WTC11 (cell line): ENCODE results near the gene SPIB. TPM values are rescaled to one million over a fixed set of nuclear protein-coding genes. Genes with fewer than 3 reads are reported as not detected.

Experiments
- ATAC-seq: fragments of 200-7000 bp; cut with Tn5 transposase; 2 replicates; pipeline ENCODE4 v1.10.0; 2021; ENCODE audit warnings: mild to moderate bottlenecking, moderate library complexity
- CTCF ChIA-PET: fragments of 300-600 bp; sonication (Branson Sonifier 250); formaldehyde crosslinking; loops from one replicate; lab custom pipeline; 2021; ENCODE audit warnings: antibody characterized with exemption; lab: Charles Lee
- POLR2A ChIA-PET: fragments of 350-600 bp; sonication (Branson Sonifier 250); formaldehyde crosslinking; loops from one replicate; lab custom pipeline; 2021; ENCODE audit warnings: antibody characterized with exemption; lab: Charles Lee
- DNase-seq: peaks from one replicate; pipeline ENCODE4 v3.0.0; 2021; ENCODE audit warnings: low spot score
- H3K27ac Mint-ChIP-seq: 2 replicates; pipeline ENCODE4 v1.8.0; 2021; ENCODE audit warnings: mixed read lengths
- H3K27me3 Mint-ChIP-seq: 2 replicates; pipeline ENCODE4 v1.8.0; 2021; ENCODE audit warnings: low read depth, mild to moderate bottlenecking, moderate library complexity, mixed read lengths
- H3K36me3 Mint-ChIP-seq: 2 replicates; pipeline ENCODE4 v1.8.0; 2021; ENCODE audit warnings: mixed read lengths
- H3K4me1 Mint-ChIP-seq: 2 replicates; pipeline ENCODE4 v1.8.0; 2022; ENCODE audit warnings: mixed read lengths
- H3K4me3 Mint-ChIP-seq: 2 replicates; pipeline ENCODE4 v1.8.0; 2021; ENCODE audit warnings: mild to moderate bottlenecking, moderate library complexity, mixed read lengths
- H3K9me3 Mint-ChIP-seq: 2 replicates; pipeline ENCODE4 v1.8.0; 2021; ENCODE audit warnings: mixed read lengths
- ATF6 ChIP-seq: sonication (generic); formaldehyde crosslinking; IDR thresholded peaks from 2 replicates; pipeline ENCODE4 v1.8.1; 2023; ENCODE audit warnings: mild to moderate bottlenecking, missing genetic modification reagents
- CDX4 ChIP-seq: fragments of 250-450 bp; sonication (Bioruptor Pico); IDR thresholded peaks from 2 replicates; pipeline ENCODE4 v1.9.0; 2021; ENCODE audit warnings: moderate library complexity, mild to moderate bottlenecking, inconsistent platforms, borderline replicate concordance
- CREB1 ChIP-seq: sonication (generic); formaldehyde crosslinking; IDR thresholded peaks from 2 replicates; pipeline ENCODE4 v1.8.0; 2023; ENCODE audit warnings: mild to moderate bottlenecking, missing genetic modification reagents
- CTCF ChIP-seq: fragments of 200-600 bp; IDR thresholded peaks from 2 replicates; pipeline ENCODE4 v1.8.0; 2022; ENCODE audit warnings: antibody characterized with exemption
- EMX1 ChIP-seq: fragments of 250-450 bp; sonication (Bioruptor Pico); IDR thresholded peaks from 2 replicates; pipeline ENCODE4 v1.8.0; 2021; ENCODE audit warnings: mild to moderate bottlenecking
- FOXK1 ChIP-seq: sonication (generic); formaldehyde crosslinking; IDR thresholded peaks from 2 replicates; pipeline ENCODE4 v1.8.0; 2022; ENCODE audit warnings: mild to moderate bottlenecking, moderate library complexity, missing genetic modification reagents
- GABPB1 ChIP-seq: sonication (generic); formaldehyde crosslinking; IDR thresholded peaks from 2 replicates; pipeline ENCODE4 v1.8.1; 2023; ENCODE audit warnings: mild to moderate bottlenecking, missing genetic modification reagents
- GTF2I ChIP-seq: fragments of 250-450 bp; sonication (Bioruptor Pico); conservative IDR thresholded peaks from 2 replicates; pipeline ENCODE4 v1.4.0; 2021; ENCODE audit warnings: mild to moderate bottlenecking
- HMGA2 ChIP-seq: fragments of 250-450 bp; sonication (Bioruptor Pico); IDR thresholded peaks from 2 replicates; pipeline ENCODE4 v1.4.0; 2021; ENCODE audit warnings: mild to moderate bottlenecking, moderate library complexity
- KAT7 ChIP-seq: sonication (generic); formaldehyde crosslinking; IDR thresholded peaks from 2 replicates; pipeline ENCODE4 v1.8.1; 2023; ENCODE audit warnings: missing genetic modification reagents, mild to moderate bottlenecking, borderline replicate concordance
- MXD4 ChIP-seq: fragments of 250-450 bp; sonication (Bioruptor Pico); IDR thresholded peaks from 2 replicates; pipeline ENCODE4 v1.8.0; 2021; ENCODE audit warnings: mild to moderate bottlenecking, moderate library complexity, borderline replicate concordance
- MYBL2 ChIP-seq: sonication (generic); formaldehyde crosslinking; IDR thresholded peaks from 2 replicates; pipeline ENCODE4 v1.8.1; 2023; ENCODE audit warnings: mild to moderate bottlenecking, moderate library complexity, missing genetic modification reagents
- NFYB ChIP-seq: sonication (generic); formaldehyde crosslinking; conservative IDR thresholded peaks from 2 replicates; pipeline ENCODE4 v1.8.0; 2022; ENCODE audit warnings: low read depth, missing genetic modification reagents
- PREB ChIP-seq: sonication (generic); formaldehyde crosslinking; IDR thresholded peaks from 2 replicates; pipeline ENCODE4 v1.8.1; 2022; ENCODE audit warnings: mild to moderate bottlenecking, missing genetic modification reagents, moderate library complexity, borderline replicate concordance
- SMAD3 ChIP-seq: sonication (generic); formaldehyde crosslinking; IDR thresholded peaks from 2 replicates; pipeline ENCODE4 v1.8.0; 2022; ENCODE audit warnings: missing genetic modification reagents, mild to moderate bottlenecking, borderline replicate concordance
- SMAD4 ChIP-seq: sonication (generic); formaldehyde crosslinking; IDR thresholded peaks from 2 replicates; pipeline ENCODE4 v1.8.0; 2022; ENCODE audit warnings: mild to moderate bottlenecking, missing genetic modification reagents
- ZNF317 ChIP-seq: sonication (generic); formaldehyde crosslinking; IDR thresholded peaks from 2 replicates; pipeline ENCODE4 v1.8.1; 2023; ENCODE audit warnings: low read depth, mild to moderate bottlenecking, moderate library complexity, missing genetic modification reagents, borderline replicate concordance
- ZNF396 ChIP-seq: fragments of 250-450 bp; sonication (Bioruptor Pico); IDR thresholded peaks from 2 replicates; pipeline ENCODE4 v1.8.0; 2021; ENCODE audit warnings: mild to moderate bottlenecking, moderate library complexity, borderline replicate concordance
- total RNA-seq: library from RNA; stranded (reverse); gene quantifications from 3 replicates; pipeline ENCODE4 v1.2.3, GENCODE V29; 2021
- TF ChIP-seq, protein P1 (sequence below): sonication (generic); formaldehyde crosslinking; IDR thresholded peaks from 2 replicates; pipeline ENCODE4 v1.8.1; 2023; ENCODE audit warnings: mild to moderate bottlenecking, missing genetic modification reagents, borderline replicate concordance
- TF ChIP-seq, protein P2 (sequence below): fragments of 250-450 bp; sonication (Bioruptor Pico); IDR thresholded peaks from 2 replicates; pipeline ENCODE4 v1.8.0; 2021; ENCODE audit warnings: mild to moderate bottlenecking
- TF ChIP-seq, protein P3 (sequence below): sonication (generic); formaldehyde crosslinking; conservative IDR thresholded peaks from 2 replicates; pipeline ENCODE4 v1.8.1; 2022; ENCODE audit warnings: mild to moderate bottlenecking, missing genetic modification reagents

Gene SPIB
- total RNA-seq, 1 experiment from 2014 or later, result 4.7 TPM

DNA sequence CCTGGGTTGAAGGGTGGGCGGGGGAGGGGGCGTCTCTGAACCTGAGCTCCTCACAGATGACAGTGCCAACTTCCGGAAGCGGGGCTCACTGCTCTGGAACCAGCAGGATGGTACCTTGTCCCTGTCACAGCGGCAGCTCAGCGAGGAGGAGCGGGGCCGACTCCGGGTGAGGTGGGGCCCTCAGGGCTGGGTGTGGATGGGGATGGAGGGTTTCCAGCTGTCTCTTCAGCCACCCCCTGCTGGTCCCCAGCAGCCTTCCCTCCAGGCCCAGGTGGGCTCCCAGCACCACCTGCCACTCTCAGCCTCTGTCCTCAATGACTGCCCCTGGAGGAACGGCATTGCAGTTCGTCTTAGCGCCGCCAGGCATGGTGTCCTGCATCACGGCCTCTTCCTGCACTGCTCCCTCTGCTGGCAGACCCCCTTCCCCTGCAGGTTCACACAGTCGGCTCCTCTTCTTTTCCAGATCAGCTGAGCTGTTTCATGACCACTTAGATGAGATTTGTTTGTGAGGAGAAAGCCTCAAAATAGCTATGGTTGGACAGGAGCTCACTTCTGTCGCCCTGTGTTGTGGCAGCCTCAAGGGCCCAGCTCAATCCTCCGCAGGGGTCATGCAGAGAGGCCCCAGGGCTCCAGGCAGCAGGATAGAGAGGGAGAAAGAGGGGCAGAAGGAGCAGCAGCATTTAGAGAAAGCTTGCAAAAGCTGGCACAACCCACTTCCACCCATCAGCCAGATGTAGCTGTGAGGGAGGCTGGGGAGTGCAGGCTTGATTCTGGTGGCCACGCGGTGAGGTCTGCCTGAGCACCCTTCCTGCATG, 60.4 kb downstream of the SPIB start:
- Mint-ChIP-seq H3K36me3 (peaks cover 35% of the 10 kb centered on the region), H3K27me3 (no peaks in the 10 kb centered on the region; the same call in 1 of the 2 replicates), H3K4me3 (no peak overlapping the region), H3K27ac (no peak overlapping the region), H3K9me3 (peaks cover 7% of the 10 kb centered on the region; the same call in 1 of the 2 replicates), H3K4me1 (peaks cover 9% of the 10 kb centered on the region)
- ATAC-seq (peak; percentile 18), DNase-seq (peak; percentile 77)
- TF ChIP-seq SMAD4 (CRISPR knock-in tag) (no peak), CTCF (peak; percentile 37; the same call in 1 of the 2 replicates), GABPB1 (CRISPR knock-in tag) (peak; percentile 23; the same call in 1 of the 2 replicates)
- POLR2A ChIA-PET, result no interaction called here
- CTCF ChIA-PET, result interaction anchor here (0.6 to 2.1 kb wide), 21 partner anchors 9 to 1055 kb away, joined by 3 to 20 read pairs (median 4); partner anchors contain the start of genes JOSD2 and POLD1

GRCh38 chr19:50479761-50480251, 61.1 kb downstream of the SPIB start:
- DNase-seq (no peak), ATAC-seq (no peak)
- ChIA-PET POLR2A (no interaction called here), CTCF (interaction anchor here (0.6 to 2.1 kb wide), 17 partner anchors 9 to 218 kb away, joined by 3 to 20 read pairs (median 5); partner anchors contain the start of genes JOSD2 and POLD1)
- H3K4me3 Mint-ChIP-seq, result no peak overlapping the region
- H3K4me1 Mint-ChIP-seq, result peaks cover 9% of the 10 kb centered on the region
- peaks cover 2% of the 10 kb centered on the region for H3K27me3 Mint-ChIP-seq
- H3K36me3 Mint-ChIP-seq, result peaks cover 38% of the 10 kb centered on the region
- no peak overlapping the region for H3K27ac Mint-ChIP-seq
- peaks cover 9% of the 10 kb centered on the region for H3K9me3 Mint-ChIP-seq
- TF ChIP-seq, protein P1, sequence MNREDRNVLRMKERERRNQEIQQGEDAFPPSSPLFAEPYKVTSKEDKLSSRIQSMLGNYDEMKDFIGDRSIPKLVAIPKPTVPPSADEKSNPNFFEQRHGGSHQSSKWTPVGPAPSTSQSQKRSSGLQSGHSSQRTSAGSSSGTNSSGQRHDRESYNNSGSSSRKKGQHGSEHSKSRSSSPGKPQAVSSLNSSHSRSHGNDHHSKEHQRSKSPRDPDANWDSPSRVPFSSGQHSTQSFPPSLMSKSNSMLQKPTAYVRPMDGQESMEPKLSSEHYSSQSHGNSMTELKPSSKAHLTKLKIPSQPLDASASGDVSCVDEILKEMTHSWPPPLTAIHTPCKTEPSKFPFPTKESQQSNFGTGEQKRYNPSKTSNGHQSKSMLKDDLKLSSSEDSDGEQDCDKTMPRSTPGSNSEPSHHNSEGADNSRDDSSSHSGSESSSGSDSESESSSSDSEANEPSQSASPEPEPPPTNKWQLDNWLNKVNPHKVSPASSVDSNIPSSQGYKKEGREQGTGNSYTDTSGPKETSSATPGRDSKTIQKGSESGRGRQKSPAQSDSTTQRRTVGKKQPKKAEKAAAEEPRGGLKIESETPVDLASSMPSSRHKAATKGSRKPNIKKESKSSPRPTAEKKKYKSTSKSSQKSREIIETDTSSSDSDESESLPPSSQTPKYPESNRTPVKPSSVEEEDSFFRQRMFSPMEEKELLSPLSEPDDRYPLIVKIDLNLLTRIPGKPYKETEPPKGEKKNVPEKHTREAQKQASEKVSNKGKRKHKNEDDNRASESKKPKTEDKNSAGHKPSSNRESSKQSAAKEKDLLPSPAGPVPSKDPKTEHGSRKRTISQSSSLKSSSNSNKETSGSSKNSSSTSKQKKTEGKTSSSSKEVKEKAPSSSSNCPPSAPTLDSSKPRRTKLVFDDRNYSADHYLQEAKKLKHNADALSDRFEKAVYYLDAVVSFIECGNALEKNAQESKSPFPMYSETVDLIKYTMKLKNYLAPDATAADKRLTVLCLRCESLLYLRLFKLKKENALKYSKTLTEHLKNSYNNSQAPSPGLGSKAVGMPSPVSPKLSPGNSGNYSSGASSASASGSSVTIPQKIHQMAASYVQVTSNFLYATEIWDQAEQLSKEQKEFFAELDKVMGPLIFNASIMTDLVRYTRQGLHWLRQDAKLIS (CRISPR knock-in tag), result no peak
- no peak for TF ChIP-seq EMX1 (CRISPR knock-in tag)
- no peak for TF ChIP-seq PREB
- TF ChIP-seq ZNF317, result no peak
- TF ChIP-seq NFYB (CRISPR knock-in tag), result no peak
- TF ChIP-seq, protein P2, sequence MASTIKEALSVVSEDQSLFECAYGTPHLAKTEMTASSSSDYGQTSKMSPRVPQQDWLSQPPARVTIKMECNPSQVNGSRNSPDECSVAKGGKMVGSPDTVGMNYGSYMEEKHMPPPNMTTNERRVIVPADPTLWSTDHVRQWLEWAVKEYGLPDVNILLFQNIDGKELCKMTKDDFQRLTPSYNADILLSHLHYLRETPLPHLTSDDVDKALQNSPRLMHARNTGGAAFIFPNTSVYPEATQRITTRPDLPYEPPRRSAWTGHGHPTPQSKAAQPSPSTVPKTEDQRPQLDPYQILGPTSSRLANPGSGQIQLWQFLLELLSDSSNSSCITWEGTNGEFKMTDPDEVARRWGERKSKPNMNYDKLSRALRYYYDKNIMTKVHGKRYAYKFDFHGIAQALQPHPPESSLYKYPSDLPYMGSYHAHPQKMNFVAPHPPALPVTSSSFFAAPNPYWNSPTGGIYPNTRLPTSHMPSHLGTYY, result no peak
- TF ChIP-seq ATF6 (CRISPR knock-in tag), result no peak
- no peak for TF ChIP-seq GTF2I (CRISPR knock-in tag)
- no peak for TF ChIP-seq SMAD3 (CRISPR knock-in tag)
- no peak for TF ChIP-seq CDX4
- TF ChIP-seq CREB1 (CRISPR knock-in tag), result no peak
- TF ChIP-seq KAT7, result no peak
- no peak for TF ChIP-seq HMGA2 (CRISPR knock-in tag)
- TF ChIP-seq, protein P3, sequence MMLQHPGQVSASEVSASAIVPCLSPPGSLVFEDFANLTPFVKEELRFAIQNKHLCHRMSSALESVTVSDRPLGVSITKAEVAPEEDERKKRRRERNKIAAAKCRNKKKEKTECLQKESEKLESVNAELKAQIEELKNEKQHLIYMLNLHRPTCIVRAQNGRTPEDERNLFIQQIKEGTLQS (CRISPR knock-in tag), result no peak
- no peak for TF ChIP-seq FOXK1 (CRISPR knock-in tag)
- TF ChIP-seq ZNF396 (CRISPR knock-in tag), result no peak
- no peak for TF ChIP-seq MXD4 (CRISPR knock-in tag)
- TF ChIP-seq MYBL2 (CRISPR knock-in tag), result no peak
